Hepatocyte (in vitro differentiated cells): ENCODE results near the gene SLC6A3. TPM values are rescaled to one million over a fixed set of nuclear protein-coding genes. Genes with fewer than 3 reads are reported as not detected.
A peak's percentile ranks its signal among the peaks of the same experiment; 100 is the strongest.

Experiments used
- DNase-seq: peaks from one replicate; pipeline ENCODE4 v3.0.0-alpha.2; 2016; ENCODE audit warnings: low spot score
- H2AFZ ChIP-seq: fragments of 200-600 bp; sonication (generic); 2 replicates; pipeline ENCODE4 v1.6.0; 2016; ENCODE audit warnings: antibody characterized with exemption, mild to moderate bottlenecking
- H3K27ac ChIP-seq: fragments of 200-600 bp; sonication (generic); 2 replicates; pipeline ENCODE4 v1.5.1; 2016; ENCODE audit warnings: mild to moderate bottlenecking
- H3K27me3 ChIP-seq: fragments of 200-600 bp; sonication (generic); 2 replicates; pipeline ENCODE4 v1.6.1; 2016
- H3K36me3 ChIP-seq: fragments of 200-600 bp; sonication (generic); replicated peaks from 2 replicates; pipeline ENCODE4 v1.5.1; 2016; ENCODE audit warnings: low read depth; ENCODE audit not compliant: insufficient read depth
- H3K4me1 ChIP-seq: fragments of 200-600 bp; sonication (generic); 2 replicates; pipeline ENCODE4 v1.5.1; 2016; ENCODE audit warnings: mild to moderate bottlenecking, moderate library complexity; ENCODE audit not compliant: insufficient read depth
- H3K4me2 ChIP-seq: fragments of 200-600 bp; sonication (generic); 2 replicates; pipeline ENCODE4 v1.6.0; 2016
- H3K4me3 ChIP-seq: fragments of 200-600 bp; sonication (generic); 2 replicates; pipeline ENCODE4 v1.5.1; 2016; ENCODE audit warnings: mild to moderate bottlenecking
- H3K79me2 ChIP-seq: fragments of 200-600 bp; sonication (generic); 2 replicates; pipeline ENCODE4 v1.6.0; 2017; ENCODE audit warnings: mild to moderate bottlenecking
- H3K9me2 ChIP-seq: fragments of 200-600 bp; sonication (generic); replicated peaks from 2 replicates; pipeline ENCODE4 v1.6.0; 2017; ENCODE audit warnings: mild to moderate bottlenecking; ENCODE audit not compliant: insufficient read depth
- H3K9me3 ChIP-seq: fragments of 200-600 bp; sonication (generic); 2 replicates; pipeline ENCODE4 v1.5.1; 2016; ENCODE audit warnings: low read depth, mild to moderate bottlenecking
- H4K20me1 ChIP-seq: fragments of 200-600 bp; sonication (generic); 2 replicates; pipeline ENCODE4 v1.6.0; 2016; ENCODE audit warnings: mild to moderate bottlenecking; ENCODE audit not compliant: insufficient read depth, poor library complexity, severe bottlenecking
- EZH2 ChIP-seq: fragments of 200-600 bp; sonication (generic); IDR thresholded peaks from 2 replicates; pipeline ENCODE4 v1.6.1; 2016; ENCODE audit warnings: antibody characterized with exemption, mild to moderate bottlenecking, borderline replicate concordance
- EZH2phosphoT487 ChIP-seq: fragments of 200-600 bp; sonication (generic); IDR thresholded peaks from one replicate; pipeline ENCODE4 v1.6.1; 2018; ENCODE audit warnings: antibody characterized with exemption, mild to moderate bottlenecking, low read depth, moderate library complexity; ENCODE audit not compliant: unreplicated experiment, severe bottlenecking
- WGBS: methylation state at CpG from one replicate; pipeline ENCODE4 v1.1.6; 2016; ENCODE audit warnings: low lambda C conversion rate; ENCODE audit errors: missing lambda C conversion rate; 5-methylcytosine and 5-hydroxymethylcytosine counted together
- polyA plus RNA-seq: library from polyadenylated mRNA; unstranded; fragments of >200 nt; fragmentation: Nextera tagmentation; extraction: Ambion mirVana; gene quantifications from 2 replicates; pipeline ENCODE4 v1.2.1, GENCODE V29; 2016
- total RNA-seq: library from RNA; depleted of rRNA; stranded (reverse); fragments of >200 nt; gene quantifications from 2 replicates; pipeline ENCODE4 v1.2.3, GENCODE V29; 2014
- TF ChIP-seq, protein P1 (sequence below): fragments of 200-600 bp; sonication (generic); IDR thresholded peaks from 2 replicates; pipeline ENCODE4 v1.5.1; 2016; ENCODE audit warnings: antibody characterized with exemption, mild to moderate bottlenecking; ENCODE audit not compliant: poor library complexity

The SLC6A3 gene
- total and polyA plus RNA-seq, 2 experiments from 2014 or later: not detected

DNA sequence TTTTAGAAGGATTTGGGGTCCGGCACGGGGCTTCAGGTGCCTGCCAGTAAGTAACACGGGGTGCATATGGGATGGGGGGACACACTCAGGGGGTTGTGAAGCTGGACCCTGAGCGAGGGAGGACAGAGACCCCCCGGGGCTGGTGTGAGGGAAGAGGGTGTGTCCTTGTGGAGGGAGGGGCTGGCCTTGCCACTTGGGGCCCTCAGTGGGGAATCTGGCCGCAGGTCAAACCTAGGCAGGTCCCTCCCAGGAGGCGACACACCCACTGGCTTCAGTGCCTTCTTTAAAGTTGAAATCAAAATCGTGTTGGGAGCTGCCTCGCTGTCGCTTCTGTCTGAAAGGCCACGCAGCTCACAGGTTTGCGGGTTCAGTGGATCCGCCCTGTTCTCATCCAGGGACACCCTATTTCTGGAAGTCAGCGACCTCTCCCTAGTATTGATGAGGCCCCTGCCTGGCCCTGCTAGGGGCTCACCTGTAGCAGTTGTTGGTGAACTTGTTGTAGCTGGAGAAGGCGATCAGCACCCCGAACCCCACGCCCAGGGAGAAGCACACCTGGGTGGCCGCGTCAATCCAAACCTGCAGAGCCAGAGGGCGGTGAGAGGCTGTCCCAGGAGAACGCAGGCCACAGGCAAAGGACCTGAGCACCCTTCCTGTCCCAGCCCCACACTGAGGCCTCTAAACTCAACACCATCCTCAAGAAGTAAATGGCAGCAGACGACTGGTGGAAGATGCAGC lies 29.4 kb downstream of the SLC6A3 start:
- Histone ChIP-seq H3K27me3 (no peaks in the 10 kb centered on the region), H3K27ac (no peak overlapping the region), H2AFZ (no peak overlapping the region), H4K20me1 (no peaks in the 10 kb centered on the region), H3K4me2 (no peak overlapping the region), H3K36me3 (no peaks in the 10 kb centered on the region), H3K4me3 (no peak overlapping the region), H3K4me1 (no peaks in the 10 kb centered on the region), H3K9me2 (no peaks in the 10 kb centered on the region), H3K9me3 (no peaks in the 10 kb centered on the region), H3K79me2 (no peaks in the 10 kb centered on the region)
- no peak for DNase-seq
- WGBS: 83% methylated on average over 17 of the region's 22 CpGs
- no peak for TF ChIP-seq EZH2
- TF ChIP-seq, protein P1, sequence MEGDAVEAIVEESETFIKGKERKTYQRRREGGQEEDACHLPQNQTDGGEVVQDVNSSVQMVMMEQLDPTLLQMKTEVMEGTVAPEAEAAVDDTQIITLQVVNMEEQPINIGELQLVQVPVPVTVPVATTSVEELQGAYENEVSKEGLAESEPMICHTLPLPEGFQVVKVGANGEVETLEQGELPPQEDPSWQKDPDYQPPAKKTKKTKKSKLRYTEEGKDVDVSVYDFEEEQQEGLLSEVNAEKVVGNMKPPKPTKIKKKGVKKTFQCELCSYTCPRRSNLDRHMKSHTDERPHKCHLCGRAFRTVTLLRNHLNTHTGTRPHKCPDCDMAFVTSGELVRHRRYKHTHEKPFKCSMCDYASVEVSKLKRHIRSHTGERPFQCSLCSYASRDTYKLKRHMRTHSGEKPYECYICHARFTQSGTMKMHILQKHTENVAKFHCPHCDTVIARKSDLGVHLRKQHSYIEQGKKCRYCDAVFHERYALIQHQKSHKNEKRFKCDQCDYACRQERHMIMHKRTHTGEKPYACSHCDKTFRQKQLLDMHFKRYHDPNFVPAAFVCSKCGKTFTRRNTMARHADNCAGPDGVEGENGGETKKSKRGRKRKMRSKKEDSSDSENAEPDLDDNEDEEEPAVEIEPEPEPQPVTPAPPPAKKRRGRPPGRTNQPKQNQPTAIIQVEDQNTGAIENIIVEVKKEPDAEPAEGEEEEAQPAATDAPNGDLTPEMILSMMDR: no peak
- no peak for TF ChIP-seq EZH2phosphoT487

GRCh38 chr5:1415059-1415425 lies 30.2 kb downstream of the SLC6A3 start:
- H3K79me2 ChIP-seq: no peaks in the 10 kb centered on the region
- H3K4me3 ChIP-seq: no peak overlapping the region
- no peak overlapping the region for H3K27ac ChIP-seq
- no peaks in the 10 kb centered on the region for H3K4me1 ChIP-seq
- WGBS: 89% methylated on average over 11 of the region's 13 CpGs
- no peaks in the 10 kb centered on the region for H3K9me3 ChIP-seq
- DNase-seq: no peak
- H4K20me1 ChIP-seq: no peaks in the 10 kb centered on the region
- no peaks in the 10 kb centered on the region for H3K27me3 ChIP-seq
- H3K4me2 ChIP-seq: no peak overlapping the region
- no peaks in the 10 kb centered on the region for H3K9me2 ChIP-seq
- no peak overlapping the region for H2AFZ ChIP-seq
- no peaks in the 10 kb centered on the region for H3K36me3 ChIP-seq
- TF ChIP-seq, protein P1: no peak
- TF ChIP-seq EZH2 (no peak), EZH2phosphoT487 (no peak)

DNA sequence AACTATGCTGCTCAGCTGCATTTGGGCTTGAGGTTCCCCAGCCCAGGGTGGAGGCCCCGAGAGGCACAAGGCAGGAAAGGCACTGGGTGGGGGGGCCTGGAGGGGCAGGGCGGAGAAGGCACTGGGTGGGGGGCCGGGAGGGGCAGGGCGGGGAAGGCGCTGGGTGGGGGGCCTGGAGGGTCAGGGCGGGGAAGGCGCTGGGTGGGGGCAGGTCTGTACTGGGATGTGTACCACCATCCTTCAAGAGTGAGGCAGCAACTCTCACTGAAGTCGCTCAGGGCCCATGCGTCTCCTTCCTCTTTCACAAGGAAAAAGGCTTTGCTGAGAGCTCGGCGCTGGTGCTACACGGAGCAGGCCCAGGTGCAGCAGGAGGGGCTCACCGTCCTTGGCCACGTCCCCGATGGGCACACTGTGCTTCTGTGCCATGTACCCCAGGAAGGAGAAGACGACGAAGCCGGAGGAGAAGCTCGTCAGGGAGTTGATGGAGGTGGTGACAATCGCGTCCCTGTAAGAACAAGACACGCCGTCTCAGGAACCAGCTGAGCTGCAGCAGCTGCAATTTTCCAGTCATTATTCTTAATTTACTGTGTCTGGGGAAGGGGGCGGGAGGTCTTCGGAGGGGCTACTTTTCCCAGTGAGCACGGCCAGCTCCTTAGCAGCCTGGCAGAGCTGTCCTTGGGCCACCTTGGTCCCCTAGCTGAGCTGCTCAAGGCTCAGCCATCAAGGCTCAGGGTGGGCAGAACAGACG lies 30.8 kb downstream of the SLC6A3 start:
- H3K79me2 ChIP-seq: no peaks in the 10 kb centered on the region
- no peak overlapping the region for H3K4me2 ChIP-seq
- H3K4me1 ChIP-seq: no peaks in the 10 kb centered on the region
- no peaks in the 10 kb centered on the region for H3K27me3 ChIP-seq
- no peaks in the 10 kb centered on the region for H4K20me1 ChIP-seq
- H3K36me3 ChIP-seq: no peaks in the 10 kb centered on the region
- H3K27ac ChIP-seq: no peak overlapping the region
- WGBS: 78% methylated on average over 25 of the region's 27 CpGs
- H3K9me3 ChIP-seq: no peaks in the 10 kb centered on the region
- no peak overlapping the region for H2AFZ ChIP-seq
- peak; percentile 66 for DNase-seq
- TF ChIP-seq, protein P1: no peak
- no peak for TF ChIP-seq EZH2phosphoT487
- no peak for TF ChIP-seq EZH2
- H3K9me2 ChIP-seq: no peaks in the 10 kb centered on the region
- H3K4me3 ChIP-seq: no peak overlapping the region
